Neural progenitor cell (in vitro differentiated cells): ENCODE measurements around the gene SLC39A1.

Experiments used
- CTCF ChIP-seq: fragments of 200-600 bp; sonication (generic); IDR thresholded peaks from 2 replicates; pipeline ENCODE4 v1.5.1; 2017; ENCODE audit warnings: antibody characterized with exemption, mild to moderate bottlenecking
- EZH2phosphoT487 ChIP-seq: fragments of 200-600 bp; sonication (generic); IDR thresholded peaks from 2 replicates; pipeline ENCODE4 v1.6.1; 2017; ENCODE audit warnings: antibody characterized with exemption

GRCh38 chr1:153958961-153959260, 4.4 kb downstream of the SLC39A1 start:
- TF ChIP-seq CTCF, result no peak
- no peak for TF ChIP-seq EZH2phosphoT487
